ENCODE measurements around the gene PLEK2.
"Not testable (repeated sequence)": the region's sequence is repeated elsewhere in the genome, so short reads cannot be mapped to it uniquely, and the experiment has no call there.

DNA sequence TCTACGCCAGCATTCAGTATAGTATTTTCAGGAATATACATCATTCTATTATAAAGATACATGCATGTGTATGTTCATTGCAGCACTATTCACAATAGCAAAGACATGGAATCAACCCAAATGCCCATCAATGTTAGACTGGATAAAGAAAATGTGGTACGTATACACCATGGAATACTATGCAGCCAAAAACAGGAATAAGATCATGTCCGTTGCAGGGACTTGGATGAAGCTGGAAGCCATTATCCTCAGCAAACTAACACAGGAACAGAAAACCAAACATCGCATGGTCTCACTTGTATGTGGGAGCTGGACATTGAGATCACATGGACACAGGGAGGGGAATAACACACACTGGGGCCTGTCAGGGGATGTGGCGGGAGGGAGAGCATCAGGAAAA, 3.6 kb upstream of the PLEK2 start:
- TF ChIP-seq, protein P1, sequence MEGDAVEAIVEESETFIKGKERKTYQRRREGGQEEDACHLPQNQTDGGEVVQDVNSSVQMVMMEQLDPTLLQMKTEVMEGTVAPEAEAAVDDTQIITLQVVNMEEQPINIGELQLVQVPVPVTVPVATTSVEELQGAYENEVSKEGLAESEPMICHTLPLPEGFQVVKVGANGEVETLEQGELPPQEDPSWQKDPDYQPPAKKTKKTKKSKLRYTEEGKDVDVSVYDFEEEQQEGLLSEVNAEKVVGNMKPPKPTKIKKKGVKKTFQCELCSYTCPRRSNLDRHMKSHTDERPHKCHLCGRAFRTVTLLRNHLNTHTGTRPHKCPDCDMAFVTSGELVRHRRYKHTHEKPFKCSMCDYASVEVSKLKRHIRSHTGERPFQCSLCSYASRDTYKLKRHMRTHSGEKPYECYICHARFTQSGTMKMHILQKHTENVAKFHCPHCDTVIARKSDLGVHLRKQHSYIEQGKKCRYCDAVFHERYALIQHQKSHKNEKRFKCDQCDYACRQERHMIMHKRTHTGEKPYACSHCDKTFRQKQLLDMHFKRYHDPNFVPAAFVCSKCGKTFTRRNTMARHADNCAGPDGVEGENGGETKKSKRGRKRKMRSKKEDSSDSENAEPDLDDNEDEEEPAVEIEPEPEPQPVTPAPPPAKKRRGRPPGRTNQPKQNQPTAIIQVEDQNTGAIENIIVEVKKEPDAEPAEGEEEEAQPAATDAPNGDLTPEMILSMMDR (IDR thresholded peaks at IDR 0.05) = not testable (repeated sequence)
- TF ChIP-seq EZH2 (IDR thresholded peaks at IDR 0.05) = not testable (repeated sequence)
